HCT116 (cell line): ENCODE data around the gene GPR157.

Experiments
- TF ChIP-seq, protein P1 (sequence below): IDR thresholded peaks from 2 replicates; pipeline ENCODE4 v1.6.1; 2012
- TF ChIP-seq, protein P2 (sequence below), 3 experiments: fragments of 200-600 bp in 1 of 3; sonication (generic) in 1 of 3; IDR thresholded peaks in 2 of 3; conservative IDR thresholded peaks in 1 of 3; 2 replicates each; pipeline ENCODE4 v1.5.1; 2012 to 2017; ENCODE audit warnings: low read depth in 2 of 3, low read length in 2 of 3, antibody characterized with exemption in 1 of 3, borderline replicate concordance in 1 of 3, control low read depth in 1 of 3, mild to moderate bottlenecking in 1 of 3, mixed read lengths in 1 of 3, mixed run types in 1 of 3, moderate library complexity in 1 of 3; ENCODE audit not compliant: insufficient read depth in 1 of 3

DNA sequence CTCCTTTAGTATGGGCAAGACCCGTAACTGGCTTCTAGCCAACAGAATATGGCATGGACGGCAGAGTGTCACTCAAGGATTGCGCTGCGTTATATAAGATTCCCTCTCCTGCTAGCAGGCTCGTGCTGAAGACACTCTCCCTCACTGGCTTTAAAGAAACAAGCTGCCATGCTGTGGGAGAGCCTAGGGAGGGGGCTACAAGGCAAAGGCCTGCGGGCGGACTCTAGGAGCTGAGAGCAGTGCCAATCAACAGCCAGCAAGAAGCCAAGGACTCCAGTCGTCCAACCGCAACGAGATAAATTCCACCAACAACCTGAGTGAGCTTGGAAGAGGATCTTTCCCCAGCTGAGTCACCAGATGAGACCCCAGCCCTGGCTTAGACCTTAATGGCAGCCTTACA lies 45.9 kb upstream of the GPR157 start:
- TF ChIP-seq, protein P1, sequence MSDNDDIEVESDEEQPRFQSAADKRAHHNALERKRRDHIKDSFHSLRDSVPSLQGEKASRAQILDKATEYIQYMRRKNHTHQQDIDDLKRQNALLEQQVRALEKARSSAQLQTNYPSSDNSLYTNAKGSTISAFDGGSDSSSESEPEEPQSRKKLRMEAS, result no peak
- TF ChIP-seq, protein P2, sequence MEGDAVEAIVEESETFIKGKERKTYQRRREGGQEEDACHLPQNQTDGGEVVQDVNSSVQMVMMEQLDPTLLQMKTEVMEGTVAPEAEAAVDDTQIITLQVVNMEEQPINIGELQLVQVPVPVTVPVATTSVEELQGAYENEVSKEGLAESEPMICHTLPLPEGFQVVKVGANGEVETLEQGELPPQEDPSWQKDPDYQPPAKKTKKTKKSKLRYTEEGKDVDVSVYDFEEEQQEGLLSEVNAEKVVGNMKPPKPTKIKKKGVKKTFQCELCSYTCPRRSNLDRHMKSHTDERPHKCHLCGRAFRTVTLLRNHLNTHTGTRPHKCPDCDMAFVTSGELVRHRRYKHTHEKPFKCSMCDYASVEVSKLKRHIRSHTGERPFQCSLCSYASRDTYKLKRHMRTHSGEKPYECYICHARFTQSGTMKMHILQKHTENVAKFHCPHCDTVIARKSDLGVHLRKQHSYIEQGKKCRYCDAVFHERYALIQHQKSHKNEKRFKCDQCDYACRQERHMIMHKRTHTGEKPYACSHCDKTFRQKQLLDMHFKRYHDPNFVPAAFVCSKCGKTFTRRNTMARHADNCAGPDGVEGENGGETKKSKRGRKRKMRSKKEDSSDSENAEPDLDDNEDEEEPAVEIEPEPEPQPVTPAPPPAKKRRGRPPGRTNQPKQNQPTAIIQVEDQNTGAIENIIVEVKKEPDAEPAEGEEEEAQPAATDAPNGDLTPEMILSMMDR (IDR thresholded peaks at IDR 0.05 in 2 of 3, conservative IDR thresholded peaks at IDR 0.05 in 1 of 3; ENCODE audit: borderline replicate concordance in 1 of 3, insufficient read depth in 1 of 3, low read depth in 2 of 3, low read length in 2 of 3), result no peak
